T follicular helper cell (primary cell): ENCODE measurements around the gene MROH9.

Experiments used
- DNase-seq: peaks from one replicate; pipeline ENCODE4 v3.0.0-alpha.2; 2020; ENCODE audit warnings: low read depth

MROH9 gene

DNA sequence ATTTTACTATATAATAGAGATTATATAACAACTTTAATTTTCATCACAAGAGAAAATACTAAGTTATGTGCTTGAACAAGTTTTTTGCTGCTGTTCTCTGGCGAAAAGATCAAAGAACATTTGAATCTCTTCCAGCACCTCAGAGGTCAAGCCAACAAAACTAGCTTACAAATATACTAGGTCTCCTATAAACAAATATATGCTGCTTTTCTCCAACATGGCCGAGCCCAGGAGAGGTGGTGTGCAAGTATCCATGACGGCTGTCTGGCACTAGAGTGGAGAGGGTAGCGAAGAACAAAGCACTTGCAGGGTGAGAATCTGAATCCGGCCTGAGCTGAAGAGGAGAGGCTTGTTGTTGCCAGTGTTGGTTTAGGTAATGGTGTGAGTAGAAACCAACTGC is 147.9 kb downstream of the MROH9 start:
- DNase-seq: no peak

DNA sequence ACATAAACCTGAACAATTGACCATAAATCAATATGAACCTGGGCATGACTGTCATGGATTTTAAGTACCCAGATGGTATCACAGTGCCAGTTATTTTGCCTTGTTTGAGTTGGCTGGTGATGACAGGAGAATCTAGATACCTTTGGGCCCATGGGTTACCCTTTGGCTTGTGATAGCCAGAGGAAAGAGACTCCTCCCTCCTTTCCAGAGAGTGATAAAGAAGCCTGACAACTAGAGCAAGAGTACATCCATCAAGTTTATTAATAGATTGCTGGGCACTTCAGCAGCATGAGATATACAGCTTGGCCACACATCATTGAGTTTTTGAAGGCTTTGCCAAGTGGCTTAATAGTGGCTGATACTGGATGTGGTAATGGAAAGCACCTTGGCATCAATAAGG is 148.8 kb downstream of the MROH9 start:
- DNase-seq: no peak

DNA sequence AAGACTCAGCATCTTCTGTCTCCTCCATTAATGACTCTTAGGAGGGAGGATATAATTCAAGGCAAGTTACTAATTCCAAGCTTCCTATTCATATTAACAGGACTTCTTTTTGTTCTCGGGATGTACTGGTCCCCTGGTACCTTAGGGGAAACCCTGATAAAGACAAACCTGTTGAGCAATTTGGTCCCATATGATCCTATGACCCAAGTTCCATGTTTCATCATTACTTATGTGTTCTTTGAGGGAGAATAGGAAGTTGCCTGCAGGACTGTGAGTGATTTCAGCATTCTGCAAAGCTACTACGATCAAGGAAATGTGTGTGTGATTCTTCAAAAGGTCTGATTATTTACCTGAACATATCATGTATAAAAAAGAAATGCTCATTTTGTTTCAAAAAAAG is 149.5 kb downstream of the MROH9 start:
- no peak for DNase-seq

DNA sequence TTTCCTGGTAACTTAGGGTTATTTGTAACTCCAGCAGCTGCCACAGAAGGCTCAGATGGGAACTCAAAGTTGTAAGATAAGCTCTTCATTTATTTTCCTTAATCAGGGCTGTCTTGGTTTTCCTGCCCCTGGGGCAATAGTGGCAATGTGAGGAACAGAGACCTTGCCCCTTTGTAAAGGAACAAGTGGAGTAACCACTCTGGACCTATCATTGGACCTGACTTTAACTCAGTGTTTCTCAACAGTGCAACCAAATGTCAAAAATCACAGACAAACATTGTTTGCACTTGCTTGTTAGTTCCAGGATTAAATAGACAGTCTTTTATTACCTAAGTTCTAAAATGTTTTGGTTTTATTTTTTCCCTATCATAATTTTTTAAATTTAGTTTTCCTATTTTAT is 152.6 kb downstream of the MROH9 start:
- DNase-seq: no peak

DNA sequence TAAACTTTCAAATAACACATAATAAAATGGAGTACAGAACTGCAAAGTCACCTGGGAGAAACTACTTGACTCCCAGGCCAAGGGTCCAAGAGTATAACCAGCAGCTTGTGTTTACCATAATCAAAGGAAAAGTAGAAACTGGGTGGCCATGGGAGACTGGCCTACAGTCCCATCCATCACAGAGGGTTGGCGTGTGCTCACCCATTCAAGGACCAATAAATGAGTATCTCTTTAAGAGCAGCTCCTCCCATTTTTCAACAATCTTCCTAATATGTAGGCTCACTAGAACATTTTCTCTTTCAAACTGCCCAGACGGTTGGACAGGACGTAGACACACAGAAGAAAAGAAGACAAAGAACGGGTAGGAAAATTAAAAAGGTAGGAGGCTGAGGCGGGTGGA is 155.3 kb downstream of the MROH9 start, which contains the start of gene FMO3:
Gene FMO3 (plus strand): TSS at position 302 of the 400 bp plus-strand sequence. CDS start 1,754 bp downstream, outside the sequence.
- DNase-seq: no peak

DNA sequence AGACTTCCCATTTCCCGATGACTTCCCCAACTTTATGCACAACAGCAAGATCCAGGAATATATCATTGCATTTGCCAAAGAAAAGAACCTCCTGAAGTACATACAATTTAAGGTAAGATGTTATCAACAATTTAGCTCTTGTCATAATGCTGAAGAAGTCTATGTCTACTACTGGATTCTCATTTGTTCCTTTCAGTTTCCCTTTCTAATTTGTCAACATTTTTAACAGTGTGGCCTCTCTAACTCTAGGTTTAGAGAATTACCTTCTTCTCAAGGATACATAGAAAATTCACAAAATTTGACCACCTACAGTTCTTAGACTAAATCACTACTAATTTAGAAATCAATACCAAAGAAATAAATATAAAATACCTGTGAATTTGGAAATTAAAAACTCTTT is 168.5 kb downstream of the MROH9 start:
- no peak for DNase-seq

DNA sequence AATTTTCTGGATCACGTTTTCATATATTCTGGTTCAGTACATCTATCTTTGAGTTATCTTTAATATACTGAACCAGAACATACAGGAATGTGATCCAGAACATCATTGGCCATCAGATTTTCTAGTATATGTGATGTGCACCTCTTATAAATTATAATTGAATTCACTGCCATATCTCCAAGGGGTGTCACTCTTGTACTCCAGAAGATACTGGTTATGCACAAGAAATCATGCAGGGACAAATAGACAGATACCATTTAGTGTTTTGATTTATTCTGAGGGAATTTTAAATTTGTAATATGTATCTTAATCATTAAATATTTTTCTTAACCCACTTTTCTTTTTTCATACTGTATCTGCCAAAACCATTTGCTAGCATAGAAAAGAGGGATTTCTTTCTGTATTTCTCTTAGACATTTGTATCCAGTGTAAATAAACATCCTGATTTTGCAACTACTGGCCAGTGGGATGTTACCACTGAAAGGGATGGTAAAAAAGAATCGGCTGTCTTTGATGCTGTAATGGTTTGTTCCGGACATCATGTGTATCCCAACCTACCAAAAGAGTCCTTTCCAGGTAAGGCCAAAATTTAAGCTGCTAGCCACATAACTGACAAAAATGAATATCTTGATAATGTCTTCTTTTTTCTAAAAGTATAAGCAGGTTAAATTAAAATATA is 172.1 kb downstream of the MROH9 start:
- DNase-seq: no peak

DNA sequence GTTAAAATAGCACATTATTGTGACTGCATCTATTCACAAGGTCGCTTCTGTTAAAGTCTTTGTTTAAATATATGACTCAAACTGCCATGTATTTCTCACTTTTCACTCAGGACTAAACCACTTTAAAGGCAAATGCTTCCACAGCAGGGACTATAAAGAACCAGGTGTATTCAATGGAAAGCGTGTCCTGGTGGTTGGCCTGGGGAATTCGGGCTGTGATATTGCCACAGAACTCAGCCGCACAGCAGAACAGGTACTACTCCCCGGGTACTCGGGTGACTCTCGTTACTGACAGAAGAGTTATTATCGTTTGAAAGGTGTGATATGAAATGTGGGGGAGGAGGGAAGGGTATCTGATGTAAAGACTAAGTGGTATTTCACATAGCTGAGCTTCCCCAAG is 172.6 kb downstream of the MROH9 start:
- DNase-seq: no peak

DNA sequence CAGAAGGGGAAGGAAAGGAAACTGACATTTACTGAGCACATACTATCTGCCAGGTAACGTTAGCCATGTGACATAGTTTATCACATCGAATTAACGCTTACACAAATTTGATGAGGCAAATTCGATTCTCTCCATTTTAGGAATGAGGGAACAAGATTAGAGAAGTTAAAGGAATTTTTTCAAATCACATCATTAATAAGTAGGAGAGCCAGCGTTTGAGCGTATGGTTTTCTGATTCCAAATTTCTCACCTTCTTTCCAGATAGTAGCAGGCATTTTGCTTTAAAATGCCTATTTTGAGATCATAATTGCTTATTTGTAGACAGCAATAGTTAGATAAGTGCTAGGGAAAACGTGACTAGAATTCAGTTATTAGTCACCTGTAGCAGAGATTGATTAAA is 174.6 kb downstream of the MROH9 start:
- no peak for DNase-seq

DNA sequence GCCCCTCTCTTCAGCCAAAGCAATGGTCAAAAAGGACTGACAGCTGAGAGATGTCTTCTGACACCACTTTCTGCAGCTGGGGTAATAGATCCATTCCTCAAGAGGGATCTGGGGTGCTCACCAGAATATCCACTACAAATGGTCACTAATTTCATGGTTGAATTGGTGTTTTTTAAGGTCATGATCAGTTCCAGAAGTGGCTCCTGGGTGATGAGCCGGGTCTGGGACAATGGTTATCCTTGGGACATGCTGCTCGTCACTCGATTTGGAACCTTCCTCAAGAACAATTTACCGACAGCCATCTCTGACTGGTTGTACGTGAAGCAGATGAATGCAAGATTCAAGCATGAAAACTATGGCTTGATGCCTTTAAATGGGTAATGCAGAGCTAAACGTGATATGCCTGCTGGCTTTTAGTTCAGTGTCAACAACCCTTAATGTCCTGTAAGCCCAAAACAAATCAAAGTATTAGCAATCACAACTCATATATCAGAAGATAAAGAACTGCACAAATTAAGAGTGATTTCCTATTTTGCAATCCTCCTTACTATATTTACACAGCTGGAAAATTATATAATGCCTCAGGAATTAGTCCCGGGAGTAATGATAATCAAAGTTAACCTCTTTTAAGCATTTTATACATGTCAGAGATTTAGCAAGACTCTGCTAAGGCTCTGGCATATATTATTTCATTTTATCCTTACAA is 175.4 kb downstream of the MROH9 start:
- DNase-seq: no peak

DNA sequence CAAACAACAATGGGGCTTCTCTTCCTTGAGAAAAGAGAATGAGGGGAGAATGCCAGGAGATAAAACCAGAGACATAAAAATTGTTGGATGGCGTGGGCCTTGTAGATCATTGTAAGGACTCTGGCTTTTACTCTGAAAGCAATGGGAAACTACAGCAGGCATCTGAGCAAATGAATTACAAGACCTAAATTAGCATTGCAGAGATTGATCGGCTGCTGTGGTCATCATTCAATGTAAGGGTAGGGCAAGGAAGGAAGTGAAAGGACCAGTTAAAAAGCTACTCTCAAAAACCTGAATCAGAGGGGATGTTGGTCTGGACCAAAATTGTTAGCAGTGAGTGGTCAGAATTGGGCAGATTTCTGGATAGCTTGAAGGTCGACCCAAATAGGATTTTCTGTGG is 176.8 kb downstream of the MROH9 start:
- no peak for DNase-seq

DNA sequence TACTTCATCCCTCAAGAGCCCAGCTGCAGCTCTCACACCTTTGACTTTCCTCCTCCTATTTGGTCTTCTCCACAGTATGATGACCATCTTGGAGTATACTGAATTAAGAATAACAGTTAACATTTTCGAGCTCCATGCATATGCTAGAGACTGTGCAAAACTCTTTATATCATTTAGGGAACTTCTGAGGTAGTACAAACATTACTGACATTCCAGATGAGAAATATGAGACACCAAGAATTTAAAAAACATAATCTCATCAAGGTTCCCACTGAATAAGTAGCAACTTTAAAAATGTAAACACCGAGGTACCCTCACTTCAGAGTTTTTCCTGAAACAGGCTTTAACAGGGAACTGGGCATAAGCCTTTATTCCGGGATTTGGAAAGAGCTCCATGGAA is 178.0 kb downstream of the MROH9 start:
- no peak for DNase-seq
